ENCODE data around the gene TANGO2.

Gene TANGO2

GRCh38 chr22:20106849-20107237 lies 85.9 kb downstream of the TANGO2 start:
- H3K27me3 ChIP-seq (ENCODE audit: low read depth), result no peaks in the 10 kb centered on the region
- no peak overlapping the region for H3K4me3 ChIP-seq
- no peak for DNase-seq (ENCODE audit: low spot score in 2 of 2)
- H3K36me3 ChIP-seq (replicated peaks), result peaks cover 96% of the 10 kb centered on the region
- in situ Hi-C loops (cut with MboI; ENCODE audit: low sequenced_read_pairs), result no loop called here
- H3K9me3 ChIP-seq, result no peaks in the 10 kb centered on the region
- H3K4me1 ChIP-seq, result peaks cover 3% of the 10 kb centered on the region; the same call in 1 of the 2 replicates

GRCh38 chr22:20107471-20107901 lies 86.6 kb downstream of the TANGO2 start:
- H3K36me3 ChIP-seq (replicated peaks), result peaks cover 96% of the 10 kb centered on the region
- in situ Hi-C loops (cut with MboI; ENCODE audit: low sequenced_read_pairs), result no loop called here
- no peak for DNase-seq (ENCODE audit: low spot score in 2 of 2)

GRCh38 chr22:20107951-20108756 lies 87.2 kb downstream of the TANGO2 start:
- Histone ChIP-seq H3K4me3 (no peak overlapping the region), H3K4me1 (peaks cover 1% of the 10 kb centered on the region; the same call in 1 of the 2 replicates), H3K27me3 (ENCODE audit: low read depth) (no peaks in the 10 kb centered on the region), H3K9me3 (no peaks in the 10 kb centered on the region), H3K36me3 (replicated peaks) (peaks cover 96% of the 10 kb centered on the region)
- in situ Hi-C loops (cut with MboI; ENCODE audit: low sequenced_read_pairs), result no loop called here
- no peak for DNase-seq (ENCODE audit: low spot score in 2 of 2)

More at GRCh38 chr22:20107471-20107901, 86.6 kb downstream of the TANGO2 start:
- H3K27me3 ChIP-seq (ENCODE audit: low read depth), result no peaks in the 10 kb centered on the region
- H3K4me3 ChIP-seq, result no peak overlapping the region
- no peaks in the 10 kb centered on the region for H3K9me3 ChIP-seq
- peaks cover 3% of the 10 kb centered on the region; the same call in 1 of the 2 replicates for H3K4me1 ChIP-seq

- no peak for DNase-seq (ENCODE audit: low spot score in 2 of 2)
- H3K4me1 ChIP-seq, result no peaks in the 10 kb centered on the region
- no peak overlapping the region for H3K4me3 ChIP-seq
- in situ Hi-C loops (cut with MboI; ENCODE audit: low sequenced_read_pairs), result no loop called here
- no peaks in the 10 kb centered on the region for H3K27me3 ChIP-seq (ENCODE audit: low read depth)
- H3K9me3 ChIP-seq, result no peaks in the 10 kb centered on the region
- peaks cover 96% of the 10 kb centered on the region for H3K36me3 ChIP-seq (replicated peaks)
Observed at GRCh38 chr22:20108757-20109230, 87.9 kb downstream of the TANGO2 start.

- H3K27me3 ChIP-seq (ENCODE audit: low read depth), result no peaks in the 10 kb centered on the region
- H3K9me3 ChIP-seq, result no peaks in the 10 kb centered on the region
- H3K4me3 ChIP-seq, result no peak overlapping the region
- in situ Hi-C loops (cut with MboI; ENCODE audit: low sequenced_read_pairs), result no loop called here
- H3K4me1 ChIP-seq, result no peaks in the 10 kb centered on the region
- no peak for DNase-seq (ENCODE audit: low spot score in 2 of 2)
- peaks cover 99% of the 10 kb centered on the region for H3K36me3 ChIP-seq (replicated peaks)
Observed at GRCh38 chr22:20109411-20110358, 88.8 kb downstream of the TANGO2 start.

GRCh38 chr22:20110359-20110985 lies 89.6 kb downstream of the TANGO2 start:
- no peak overlapping the region for H3K4me3 ChIP-seq
- H3K4me1 ChIP-seq, result no peaks in the 10 kb centered on the region
- peaks cover 98% of the 10 kb centered on the region for H3K36me3 ChIP-seq (replicated peaks)
- in situ Hi-C loops (cut with MboI; ENCODE audit: low sequenced_read_pairs), result no loop called here
- no peaks in the 10 kb centered on the region for H3K27me3 ChIP-seq (ENCODE audit: low read depth)
- DNase-seq (ENCODE audit: low spot score in 2 of 2), result no peak
- H3K9me3 ChIP-seq, result no peaks in the 10 kb centered on the region

GRCh38 chr22:20111045-20111688 lies 90.3 kb downstream of the TANGO2 start:
- peak; percentile 40 to 66 for DNase-seq (ENCODE audit: low spot score in 2 of 2)
- Histone ChIP-seq H3K27me3 (ENCODE audit: low read depth) (no peaks in the 10 kb centered on the region), H3K4me3 (no peak overlapping the region), H3K4me1 (no peaks in the 10 kb centered on the region), H3K9me3 (no peaks in the 10 kb centered on the region), H3K36me3 (replicated peaks) (peaks cover 96% of the 10 kb centered on the region)
- in situ Hi-C loops (cut with MboI; ENCODE audit: low sequenced_read_pairs), result no loop called here

- in situ Hi-C loops (cut with MboI; ENCODE audit: low sequenced_read_pairs), result no loop called here
- H3K36me3 ChIP-seq (replicated peaks), result peaks cover 91% of the 10 kb centered on the region
- no peaks in the 10 kb centered on the region for H3K9me3 ChIP-seq
- no peaks in the 10 kb centered on the region for H3K4me1 ChIP-seq
- no peaks in the 10 kb centered on the region for H3K27me3 ChIP-seq (ENCODE audit: low read depth)
- no peak overlapping the region for H3K4me3 ChIP-seq
- DNase-seq (ENCODE audit: low spot score in 2 of 2), result no peak
Observed at GRCh38 chr22:20111689-20112622, 91.0 kb downstream of the TANGO2 start.

GRCh38 chr22:20112623-20113511 lies 92.0 kb downstream of the TANGO2 start:
- Histone ChIP-seq H3K9me3 (no peaks in the 10 kb centered on the region), H3K36me3 (replicated peaks) (peaks cover 83% of the 10 kb centered on the region), H3K27me3 (ENCODE audit: low read depth) (no peaks in the 10 kb centered on the region), H3K4me1 (no peaks in the 10 kb centered on the region), H3K4me3 (no peak overlapping the region)
- in situ Hi-C loops (cut with MboI; ENCODE audit: low sequenced_read_pairs), result no loop called here
- no peak for DNase-seq (ENCODE audit: low spot score in 2 of 2)

- in situ Hi-C loops (cut with MboI; ENCODE audit: low sequenced_read_pairs), result no loop called here
- H3K27me3 ChIP-seq (ENCODE audit: low read depth), result no peaks in the 10 kb centered on the region
- no peaks in the 10 kb centered on the region for H3K9me3 ChIP-seq
- peaks cover 3% of the 10 kb centered on the region for H3K4me1 ChIP-seq
- DNase-seq (ENCODE audit: low spot score in 2 of 2), result no peak
- H3K4me3 ChIP-seq, result no peak overlapping the region
- peaks cover 83% of the 10 kb centered on the region for H3K36me3 ChIP-seq (replicated peaks)
Observed at GRCh38 chr22:20113551-20114310, 92.8 kb downstream of the TANGO2 start.
